ENCODE data around the gene IRAK2. TPM values are rescaled to one million over a fixed set of nuclear protein-coding genes. Genes with fewer than 3 reads are reported as not detected.

Gene IRAK2
- total RNA-seq, 2 donors from 2014 or later, result 5.1 to 7.6 TPM

GRCh38 chr3:10290481-10291176, 125.9 kb downstream of the IRAK2 start:
- Histone ChIP-seq H3K27me3 (replicated peaks; ENCODE audit: insufficient read depth) (no peaks in the 10 kb centered on the region), H3K4me3 (no peak overlapping the region), H3K27ac (no peak overlapping the region), H3K4me1 (replicated peaks) (no peaks in the 10 kb centered on the region), H3K9me3 (no peaks in the 10 kb centered on the region), H3K36me3 (no peaks in the 10 kb centered on the region)
- TF ChIP-seq POLR2AphosphoS5 (IDR thresholded peaks at IDR 0.05), result no peak
- DNase-seq (ENCODE audit: low spot score), result no peak
- WGBS, result 44% methylated on average over 18 of the region's 18 CpGs
- intact Hi-C loops (cut with DNase I), result no loop called here

GRCh38 chr3:10291641-10292040, 126.9 kb downstream of the IRAK2 start:
- no peak overlapping the region for H3K4me3 ChIP-seq
- TF ChIP-seq POLR2A (IDR thresholded peaks at IDR 0.05) (no peak), CTCF (IDR thresholded peaks at IDR 0.05) (no peak), POLR2AphosphoS5 (IDR thresholded peaks at IDR 0.05) (no peak)
- DNase-seq (ENCODE audit: low spot score), result no peak
- no peaks in the 10 kb centered on the region for H3K4me1 ChIP-seq (replicated peaks)
- no peaks in the 10 kb centered on the region for H3K9me3 ChIP-seq
- intact Hi-C loops (cut with DNase I), result no loop called here
- H3K27me3 ChIP-seq (replicated peaks; ENCODE audit: insufficient read depth), result no peaks in the 10 kb centered on the region
- H3K36me3 ChIP-seq, result no peaks in the 10 kb centered on the region
- WGBS, result 85% methylated on average over 6 of the region's 6 CpGs
- H3K27ac ChIP-seq, result no peak overlapping the region

GRCh38 chr3:10292505-10293419, 128.0 kb downstream of the IRAK2 start, which contains the start of gene GHRL:
TSS of gene GHRL (minus strand) at chr3:10292947. CDS start at chr3:10290180, 2,767 bp downstream.
- no peaks in the 10 kb centered on the region for H3K36me3 ChIP-seq
- no peaks in the 10 kb centered on the region for H3K27me3 ChIP-seq (replicated peaks; ENCODE audit: insufficient read depth)
- intact Hi-C loops (cut with DNase I), result no loop called here
- no peak for DNase-seq (ENCODE audit: low spot score)
- 66% methylated on average over 12 of the region's 12 CpGs for WGBS
- no peaks in the 10 kb centered on the region for H3K9me3 ChIP-seq
- no peaks in the 10 kb centered on the region for H3K4me1 ChIP-seq (replicated peaks)
- TF ChIP-seq POLR2A (IDR thresholded peaks at IDR 0.05), result no peak
- TF ChIP-seq CTCF (IDR thresholded peaks at IDR 0.05), result no peak
- no peak for TF ChIP-seq POLR2AphosphoS5 (IDR thresholded peaks at IDR 0.05)
- no peak within 1 kb of the TSS for H3K27ac ChIP-seq
- no peak within 1 kb of the TSS for H3K4me3 ChIP-seq

Small RNA genes lying within 50 kb of the gene (small RNA-seq; reads per million reads assigned to genes)
- gene RF02126, result 0 reads per million in 2 donors

Other genes starting within 250 kb of the IRAK2 start
- gene IL17RC, start 247.8 kb upstream of the IRAK2 start, total RNA-seq, result 100 to 1,000 TPM in 1 of 2 donors, 10 to 100 TPM in 1; 80.7 to 152 TPM
- gene CRELD1, start 231.1 kb upstream of the IRAK2 start, total RNA-seq, result 10 to 100 TPM; 46.9 to 64.9 TPM
- gene PRRT3, start 212.5 kb upstream of the IRAK2 start, total RNA-seq, result 10 to 100 TPM in 1 of 2 donors, 1 to 10 TPM in 1; 8.9 to 10.1 TPM
- 100 to 1,000 TPM in 1 of 2 donors, 10 to 100 TPM in 1; 69.9 to 102 TPM for gene EMC3, start 178.1 kb upstream of the IRAK2 start, total RNA-seq
- gene FANCD2, start 138.5 kb upstream of the IRAK2 start, total RNA-seq, result 10 to 100 TPM in 1 of 2 donors, 1 to 10 TPM in 1; 7.6 to 13.2 TPM
- 1 to 10 TPM; 1.1 to 2.3 TPM for gene FANCD2OS, start 56.7 kb upstream of the IRAK2 start, total RNA-seq
- 100 to 1,000 TPM; 118 to 126 TPM for gene BRK1, start 49.2 kb upstream of the IRAK2 start, total RNA-seq
- 10 to 100 TPM; 59.5 to 67.7 TPM for gene VHL, start 23.1 kb upstream of the IRAK2 start, total RNA-seq
- gene TATDN2, start 83.5 kb downstream of the IRAK2 start, total RNA-seq, result 10 to 100 TPM; 25.4 to 27.1 TPM
- gene GHRL, start 128.0 kb downstream of the IRAK2 start, total RNA-seq, result 1 to 10 TPM in 1 of 2 donors, not detected in 1; 3.0 TPM
- gene SEC13, start 156.2 kb downstream of the IRAK2 start, total RNA-seq, result 100 to 1,000 TPM; 108 to 117 TPM